HG03575 (cell line): ENCODE results near the gene NFKBIL1.
"Not testable (repeated sequence)": the region's sequence is repeated elsewhere in the genome, so short reads cannot be mapped to it uniquely, and the experiment has no call there.

Experiments used
- ATAC-seq: cut with Tn5 transposase; IDR thresholded peaks from one replicate; pipeline ENCODE4 v1.9.1; 2021; ENCODE audit not compliant: unreplicated experiment, insufficient number of reproducible peaks, low FRiP score; ENCODE audit errors: extremely low read depth

NFKBIL1 gene

DNA sequence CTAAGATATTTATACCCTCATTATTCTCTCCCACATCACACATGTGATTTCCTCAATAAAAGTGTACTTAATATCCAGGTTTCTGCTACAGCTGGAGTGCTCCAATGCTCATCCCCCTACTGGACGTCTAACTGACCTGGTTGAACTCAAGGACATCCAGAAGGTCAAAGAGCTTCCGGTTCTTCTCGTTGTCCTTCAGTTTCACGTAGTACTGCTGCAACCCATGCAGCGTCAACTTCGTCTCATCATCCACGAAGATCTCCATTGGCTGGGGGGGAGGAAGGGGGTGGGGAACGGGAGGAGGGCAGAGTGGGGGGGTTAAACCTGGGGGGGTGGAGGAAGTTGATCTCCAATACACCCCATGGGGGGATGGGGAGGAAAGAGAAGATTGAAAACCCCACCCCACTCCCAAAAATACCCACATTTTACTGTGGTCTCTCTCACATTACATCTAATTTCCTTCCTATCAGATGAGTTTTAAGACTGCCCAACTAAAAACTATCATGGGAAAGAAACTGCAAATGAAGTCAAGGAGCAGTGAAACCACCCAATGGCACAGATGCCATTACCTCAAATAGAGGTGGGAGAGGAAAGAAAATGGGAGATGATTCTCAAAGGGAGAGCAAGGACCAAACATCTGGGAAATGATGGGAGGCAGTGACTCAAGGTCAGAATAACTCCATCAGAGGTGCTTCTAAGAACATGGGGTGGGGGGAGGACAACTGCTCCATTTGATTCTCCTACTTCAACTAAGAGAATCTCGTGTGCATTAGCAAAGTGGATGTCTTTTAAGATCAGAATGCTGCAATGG lies 14.6 kb upstream of the NFKBIL1 start:
- no peak for ATAC-seq

DNA sequence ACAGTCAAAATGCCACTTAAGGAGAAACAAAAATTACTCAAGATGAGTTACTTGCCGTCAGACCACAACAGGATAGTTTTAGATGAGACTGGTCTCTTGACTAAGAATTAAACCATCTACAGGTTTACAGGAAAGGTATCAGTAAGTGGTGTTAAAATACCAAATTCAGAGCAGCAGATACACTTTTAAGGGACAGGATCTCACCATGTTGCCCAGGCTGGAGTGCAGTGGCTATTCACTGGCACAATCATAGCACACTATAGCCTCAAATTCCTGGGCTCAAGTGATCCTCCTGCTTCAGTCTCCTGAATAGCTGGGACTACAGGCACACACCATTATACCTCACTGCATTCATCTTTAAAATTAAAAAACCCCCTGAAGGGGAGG lies 14.0 kb upstream of the NFKBIL1 start:
- no peak for ATAC-seq

DNA sequence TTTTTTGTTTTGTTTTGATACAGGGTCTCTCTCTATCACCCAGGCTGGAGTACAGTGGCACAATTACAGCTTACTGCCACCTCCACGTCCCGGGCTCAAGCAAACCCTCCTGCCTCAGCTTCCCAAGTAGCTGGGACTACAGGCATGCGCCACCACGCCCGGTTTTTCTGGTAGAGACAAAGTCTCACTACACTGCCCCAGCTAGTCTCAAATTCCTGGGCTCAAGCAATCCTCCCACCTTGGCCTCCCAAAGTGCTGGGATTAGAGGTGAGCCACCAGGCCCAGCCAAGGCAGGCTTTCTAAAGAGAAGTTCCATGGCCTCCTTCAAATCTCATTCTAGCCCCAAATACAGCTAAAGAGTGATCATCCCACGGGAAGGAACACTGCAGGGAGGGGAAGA lies 13.4 kb upstream of the NFKBIL1 start:
- ATAC-seq: no peak

DNA sequence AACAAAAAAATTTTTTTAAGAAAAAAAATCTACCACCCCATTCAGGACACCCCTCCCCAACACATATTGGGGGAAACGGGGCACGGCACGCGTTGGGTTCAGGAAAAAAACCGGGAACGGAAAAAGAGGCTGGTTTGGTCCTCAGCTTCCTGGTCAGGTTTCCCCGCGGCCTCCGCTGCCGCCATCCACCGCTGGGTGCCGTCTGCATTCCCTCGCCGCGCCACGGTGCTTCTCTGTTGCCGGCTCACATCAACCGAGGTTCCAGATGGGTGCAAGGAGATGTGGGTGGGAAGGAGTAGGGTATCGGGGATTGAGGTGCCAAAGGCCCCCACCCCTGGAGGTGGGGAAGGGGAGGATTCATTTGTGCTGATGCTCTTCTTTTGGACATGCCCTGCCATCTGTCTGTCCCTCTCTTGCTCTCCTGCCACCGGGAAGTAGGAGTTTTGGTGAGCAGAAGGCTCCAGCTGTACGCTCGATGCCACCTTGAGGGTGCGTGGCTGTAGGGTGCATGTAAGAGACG lies 12.8 kb upstream of the NFKBIL1 start:
- ATAC-seq: no peak

DNA sequence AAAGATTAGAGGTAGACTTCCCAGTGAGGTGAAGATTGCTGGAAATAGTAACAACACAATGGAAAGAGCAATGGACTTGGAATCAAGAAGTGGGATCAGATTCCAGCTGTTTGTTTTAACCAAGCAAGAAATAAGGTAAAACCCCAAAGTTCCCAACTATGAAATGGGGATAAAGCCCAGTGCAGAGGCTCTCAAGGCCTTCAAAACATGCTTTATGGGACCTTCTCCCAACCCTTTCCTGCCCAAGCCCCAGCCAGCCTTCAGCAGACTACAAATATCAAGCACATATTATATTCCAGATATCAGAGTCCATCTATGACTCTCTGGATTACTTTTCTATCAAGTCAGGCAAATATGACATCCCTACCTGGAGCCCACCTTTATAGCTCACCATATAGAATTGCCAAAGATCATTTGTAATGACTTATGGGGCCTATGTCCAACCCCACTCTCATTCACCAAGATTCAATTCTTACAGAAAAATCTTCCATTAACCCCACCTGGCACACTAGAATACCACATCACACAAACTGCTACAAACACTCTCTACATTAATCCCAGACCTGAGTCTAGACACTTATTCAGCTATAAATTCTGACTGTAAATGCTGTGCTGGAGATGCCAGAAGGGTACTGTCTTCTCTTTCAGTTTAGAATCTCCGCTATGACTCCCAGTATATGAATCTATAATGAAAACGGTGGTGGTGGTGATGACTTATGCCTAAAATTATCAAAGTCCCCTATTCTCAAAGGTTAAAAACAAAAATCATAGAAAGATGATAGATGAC lies 11.7 kb upstream of the NFKBIL1 start:
- ATAC-seq: no peak

DNA sequence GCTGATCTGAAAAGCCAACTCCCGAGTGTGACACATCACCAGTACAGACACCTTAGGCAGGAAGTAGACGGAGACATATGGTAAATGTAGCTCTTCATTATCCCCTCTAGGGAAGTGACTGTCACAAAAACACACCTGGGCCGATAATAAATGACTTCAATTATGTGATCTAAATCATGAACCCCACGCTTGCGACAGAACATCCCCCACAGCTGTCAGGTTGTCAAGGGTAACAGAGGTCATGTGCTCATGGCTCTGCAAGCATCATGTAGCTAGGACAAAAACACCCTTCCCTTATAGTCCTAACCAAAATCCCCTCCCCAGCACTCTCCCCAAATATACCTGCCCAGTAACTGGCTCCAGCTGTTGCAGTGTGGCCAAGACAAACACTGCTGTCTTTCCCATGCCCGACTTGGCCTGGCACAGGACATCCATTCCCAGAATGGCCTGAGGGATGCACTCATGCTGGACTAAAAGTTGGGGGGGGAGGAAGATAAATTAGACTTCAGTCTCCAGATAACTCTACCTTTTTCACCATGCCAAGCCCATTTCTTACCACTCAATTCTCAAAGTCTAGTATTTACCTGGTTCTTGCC lies 8.5 kb upstream of the NFKBIL1 start:
- no peak for ATAC-seq

DNA sequence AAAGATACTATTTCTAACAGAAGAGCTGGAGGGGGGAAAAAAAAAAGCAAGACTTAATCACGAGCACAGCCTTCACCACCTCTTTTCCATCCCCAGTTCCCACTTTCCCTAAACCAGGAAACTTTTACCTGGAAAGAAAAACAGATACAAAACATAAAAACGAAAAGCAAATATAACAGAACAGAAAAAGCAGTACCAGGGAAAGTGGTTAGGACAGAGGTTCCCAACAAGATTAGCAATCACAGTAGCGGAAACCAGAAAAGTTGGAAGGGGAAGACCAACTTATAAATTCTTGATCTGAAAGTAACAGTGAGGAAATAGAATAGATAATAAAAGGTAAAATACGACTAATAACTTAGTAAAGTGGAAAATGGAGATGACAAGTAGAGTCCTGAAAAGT lies 6.8 kb upstream of the NFKBIL1 start:
- no peak for ATAC-seq

DNA sequence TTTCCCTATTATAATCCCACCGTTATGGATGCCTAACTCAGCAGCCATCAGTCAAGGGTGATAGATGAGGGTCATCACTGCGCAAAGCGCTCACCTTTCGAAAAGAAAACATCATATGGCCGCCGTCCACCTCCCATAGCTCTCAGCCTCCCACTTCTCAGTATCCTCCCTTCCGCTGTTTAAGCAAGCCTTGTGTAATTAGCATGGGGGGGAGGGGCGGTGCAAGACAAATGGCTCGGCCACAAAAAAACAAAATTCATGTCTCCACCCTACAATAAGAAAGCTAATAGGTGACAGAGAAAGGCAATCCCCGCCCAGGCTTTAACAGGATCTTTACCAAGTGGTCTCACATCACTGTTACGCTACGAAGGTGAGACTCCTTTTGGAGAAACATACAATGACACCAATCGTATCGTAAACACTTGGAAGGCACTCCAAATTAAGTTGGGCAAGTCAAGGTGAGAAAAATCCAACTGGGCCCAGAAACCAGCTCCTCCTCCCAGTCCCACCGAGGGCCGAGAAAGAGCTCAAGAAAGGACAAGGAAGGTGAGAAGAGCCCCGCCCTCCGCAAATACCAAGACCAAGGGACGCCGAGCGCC lies 6.2 kb upstream of the NFKBIL1 start:
- no peak for ATAC-seq

DNA sequence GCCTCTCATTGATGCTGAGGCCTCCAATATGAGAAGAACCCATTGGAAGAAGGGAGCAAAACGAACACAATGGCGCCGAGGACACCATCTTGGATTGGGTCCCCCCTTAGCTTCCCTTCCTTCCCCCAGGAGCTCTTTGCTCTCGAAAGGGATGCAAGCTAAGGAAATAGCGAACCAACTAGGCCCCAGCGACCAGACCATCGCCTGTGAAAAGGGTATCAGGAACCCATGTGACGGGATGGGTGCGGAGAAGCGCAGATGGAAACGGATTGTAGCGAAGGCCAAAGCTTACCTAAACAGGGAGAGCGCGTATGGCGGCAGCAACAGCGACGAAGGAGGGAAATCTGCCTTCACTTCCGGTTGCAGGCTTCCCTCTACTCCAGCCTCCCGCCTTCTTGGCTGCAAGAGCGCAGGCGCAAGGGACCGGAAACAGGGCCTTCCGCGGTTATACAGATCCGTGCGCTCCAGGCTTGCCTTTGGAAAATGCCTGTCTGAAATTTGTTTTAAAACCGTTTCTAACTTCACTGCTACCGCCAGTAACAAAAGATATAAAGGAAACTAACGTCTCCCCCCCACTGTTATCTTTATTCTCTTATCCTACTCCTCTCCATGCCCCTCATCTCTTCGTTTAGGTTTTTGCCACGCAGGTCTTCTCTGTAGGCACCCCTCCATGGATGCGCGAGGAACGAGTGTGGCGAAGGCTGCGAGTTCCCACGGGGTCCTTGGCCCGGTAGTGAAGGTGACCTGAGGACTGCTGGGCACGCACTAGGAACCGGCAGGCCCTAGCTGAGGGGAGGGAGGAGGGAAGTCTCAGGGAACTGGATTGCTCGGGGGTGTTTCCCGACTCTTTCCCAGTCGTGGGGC lies 5.5 kb upstream of the NFKBIL1 start, which contains the start of gene DDX39B:
Gene DDX39B, minus strand, starts transcription at position 346 of the 864 bp plus-strand sequence. CDS start 1,471 bp downstream, outside the sequence.
- ATAC-seq: peak; percentile 40

DNA sequence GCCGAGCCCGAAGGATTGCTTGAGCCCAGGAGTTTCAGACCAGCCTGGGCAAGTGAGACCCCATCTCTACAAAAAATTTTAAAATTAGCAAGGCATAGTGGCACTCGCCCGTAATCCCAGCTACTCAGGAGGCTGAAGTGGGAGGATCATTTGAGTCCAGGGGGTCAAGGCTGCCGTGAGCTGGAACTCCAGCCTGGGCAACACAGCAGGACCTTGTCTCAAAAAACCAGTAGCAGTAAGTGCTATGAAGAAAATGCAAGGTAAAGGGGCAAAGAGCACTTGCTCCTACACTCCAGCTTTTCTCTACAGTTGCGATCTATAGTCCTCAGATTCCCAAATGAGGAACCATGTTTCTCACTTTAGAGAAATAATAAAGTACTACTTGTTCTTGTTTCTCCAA lies 3.8 kb upstream of the NFKBIL1 start:
- no peak for ATAC-seq

DNA sequence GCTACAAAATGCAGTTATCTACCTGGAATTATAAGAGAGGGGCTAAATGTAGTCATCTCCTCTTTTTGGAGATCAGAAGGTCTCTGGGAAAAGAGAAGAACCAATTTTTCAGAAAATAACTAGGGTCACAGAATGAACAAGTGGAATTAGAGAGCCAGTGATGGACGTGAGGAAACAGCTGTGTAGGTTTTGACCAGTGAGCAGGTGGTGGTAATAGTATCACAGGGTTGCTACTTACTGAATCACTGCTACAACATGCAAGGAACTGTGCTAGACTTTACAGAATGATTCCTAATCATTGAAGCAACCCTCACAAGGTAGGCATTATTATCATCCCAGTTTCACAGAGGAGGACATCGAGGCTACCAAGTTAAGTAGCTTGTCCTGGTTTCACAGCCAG lies 2.7 kb upstream of the NFKBIL1 start:
- ATAC-seq: no peak

DNA sequence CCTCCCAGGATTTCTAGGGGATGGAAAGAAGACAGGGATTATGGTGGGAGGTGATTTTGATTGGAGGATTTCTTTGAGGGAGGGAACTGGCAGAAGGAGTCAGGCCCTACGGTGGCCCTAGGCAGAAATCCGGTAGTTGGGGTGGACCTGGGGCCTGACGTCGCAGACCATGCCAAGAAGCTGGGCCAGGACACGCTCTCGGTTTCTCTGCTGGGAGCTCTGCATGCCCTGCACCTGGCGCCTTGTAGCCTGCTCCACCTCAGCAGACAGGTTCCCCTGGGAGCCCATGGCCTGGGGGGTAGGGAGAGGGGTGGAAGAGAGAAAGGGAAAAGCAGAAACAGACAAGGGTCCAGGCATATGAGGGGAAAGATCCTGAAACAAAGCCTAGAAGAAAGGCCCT lies 2.1 kb upstream of the NFKBIL1 start:
- no peak for ATAC-seq

DNA sequence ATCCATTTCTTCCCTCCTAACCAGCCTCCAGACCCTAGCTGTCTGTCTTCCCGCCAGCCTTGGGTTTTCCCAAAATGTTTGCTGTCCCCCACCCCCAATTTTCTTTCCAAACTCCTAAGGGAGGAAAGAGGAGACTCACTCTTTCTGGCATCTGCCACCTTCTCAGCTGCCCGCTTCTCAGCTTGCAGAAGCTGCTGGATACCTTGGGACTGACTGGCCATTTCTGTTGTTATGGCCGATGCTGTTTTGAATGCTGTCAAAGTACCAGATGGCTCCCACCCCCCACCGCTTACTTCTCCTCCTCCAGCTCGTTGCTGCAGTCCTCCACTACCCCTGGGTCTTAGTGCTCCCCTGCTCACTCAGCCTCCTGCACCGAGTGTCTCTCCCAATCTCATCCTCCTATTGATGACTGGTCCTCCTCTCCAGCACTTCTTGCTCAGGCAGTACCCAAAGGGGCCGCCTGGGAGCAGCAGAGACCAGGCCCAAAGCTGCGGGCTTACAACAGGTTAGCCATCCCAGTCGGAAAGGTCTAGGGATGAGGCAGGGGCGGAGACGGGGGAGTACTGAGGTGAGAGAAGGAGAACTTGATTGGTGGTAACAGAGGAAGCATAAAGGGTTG lies 960 bp upstream of the NFKBIL1 start, which contains the start of gene ATP6V1G2:
Gene ATP6V1G2, minus strand, starts transcription at position 270 of the 619 bp plus-strand sequence. Its CDS starts 49 bp downstream, at position 221.
- ATAC-seq: no peak

DNA sequence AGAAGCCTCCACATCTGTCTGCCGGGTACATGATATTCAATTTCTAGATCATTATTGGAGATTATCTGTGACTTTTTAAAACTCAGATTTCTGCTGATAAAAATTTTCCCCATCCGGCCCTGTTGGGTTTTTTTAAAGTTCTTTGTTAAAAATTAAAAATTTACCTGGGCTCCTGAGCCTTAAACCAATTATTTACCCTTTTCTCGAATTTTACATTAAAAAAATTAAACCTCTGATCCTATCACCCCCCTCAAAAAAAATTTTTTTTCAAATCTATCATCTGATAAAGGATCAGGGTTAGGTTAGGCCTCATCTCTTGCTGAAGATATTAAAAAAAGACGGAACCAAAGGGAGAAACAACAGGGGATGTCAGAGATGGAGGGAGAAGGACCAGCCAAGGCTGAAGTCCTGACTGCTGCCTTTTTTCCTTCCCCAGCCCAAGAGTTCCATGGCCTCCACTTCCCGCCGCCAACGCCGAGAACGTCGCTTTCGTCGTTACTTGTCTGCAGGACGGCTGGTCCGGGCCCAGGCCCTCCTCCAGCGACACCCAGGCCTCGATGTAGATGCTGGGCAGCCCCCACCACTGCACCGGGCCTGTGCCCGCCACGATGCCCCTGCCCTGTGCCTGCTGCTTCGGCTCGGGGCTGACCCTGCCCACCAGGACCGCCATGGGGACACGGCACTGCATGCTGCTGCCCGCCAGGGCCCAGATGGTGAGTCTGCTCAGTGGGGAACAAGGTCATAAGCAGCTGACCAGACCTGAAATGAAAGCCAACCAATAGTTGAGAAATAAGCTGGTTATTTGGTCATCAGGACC lies 527 bp downstream of the NFKBIL1 start:
- no peak for ATAC-seq

DNA sequence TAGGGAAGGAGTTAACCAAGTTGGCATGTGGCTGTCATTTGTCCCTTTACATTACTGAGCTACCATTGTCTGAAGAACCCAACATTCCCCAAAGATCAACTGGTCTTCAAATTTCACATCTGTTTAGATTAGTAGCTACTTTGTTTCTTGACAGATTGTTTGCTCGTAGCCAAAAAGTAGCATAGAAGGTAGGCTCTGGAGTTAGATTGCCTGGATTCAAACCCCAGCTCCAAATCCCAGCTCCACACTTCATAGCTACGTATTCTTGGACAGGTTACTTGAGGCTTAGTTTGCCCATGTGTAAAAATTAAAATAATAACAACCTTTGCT lies 1.1 kb downstream of the NFKBIL1 start:
- ATAC-seq: no peak

DNA sequence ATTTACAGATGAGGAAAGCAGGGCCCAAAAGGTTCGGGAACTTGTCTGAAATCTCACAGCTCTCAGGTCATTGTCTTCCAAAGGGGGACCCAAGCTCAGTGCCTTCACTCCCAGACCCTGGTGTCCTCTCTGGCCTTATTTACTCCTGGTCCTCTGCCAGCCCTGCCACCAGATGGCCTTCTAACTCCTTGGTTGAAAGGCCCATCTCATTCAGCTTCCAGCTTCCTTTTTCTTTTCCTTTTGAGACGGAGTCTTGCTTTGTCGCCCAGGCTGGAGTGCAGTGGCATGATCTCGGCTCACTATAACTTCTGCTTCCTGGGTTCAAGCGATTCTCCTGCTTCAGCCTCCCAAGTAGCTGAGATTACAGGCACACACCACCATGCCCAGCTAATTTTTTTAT lies 4.0 kb downstream of the NFKBIL1 start:
- ATAC-seq: not testable (repeated sequence)

DNA sequence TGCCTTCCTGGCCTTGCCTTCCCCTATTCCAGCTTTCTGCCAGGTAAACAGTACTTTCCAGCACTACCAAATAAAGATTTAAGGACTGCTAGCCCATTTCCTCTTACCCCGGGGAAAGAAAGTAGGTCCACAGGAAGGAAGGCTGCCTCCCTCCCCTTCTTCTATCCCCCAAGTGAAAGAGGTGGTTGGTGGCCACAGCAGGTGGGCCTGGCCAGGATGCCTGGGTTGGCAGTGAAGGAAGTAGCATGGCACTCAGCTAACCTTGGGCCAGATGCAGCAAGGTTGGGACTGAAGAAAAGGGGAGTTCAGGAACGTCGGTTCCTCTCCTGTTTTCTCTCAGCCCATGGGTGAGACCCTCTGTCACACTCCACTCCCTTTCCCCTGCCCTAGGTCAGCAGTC lies 8.9 kb downstream of the NFKBIL1 start:
- ATAC-seq: no peak
